HepG2 (cell line): Measurements from ENCODE around the gene CTCF. TPM values are rescaled to one million over a fixed set of nuclear protein-coding genes. Genes with fewer than 3 reads are reported as not detected.

Experiments used
- GATAD2A ChIP-seq: IDR thresholded peaks from 2 replicates; pipeline ENCODE4 v1.6.1; 2016
- HDAC1 ChIP-seq: sonication (generic); formaldehyde crosslinking; IDR thresholded peaks from 2 replicates; pipeline ENCODE4 v1.5.1; 2020; ENCODE audit warnings: mild to moderate bottlenecking, missing genetic modification reagents
- LCORL ChIP-seq, 2 experiments: fragments of 450-650 bp in 1 of 2; sonication (generic) in 1 of 2; formaldehyde crosslinking in 1 of 2; IDR thresholded peaks; 2 replicates each; pipeline versions ENCODE4 v1.5.0 to v1.6.1; 2017 to 2020; ENCODE audit warnings: antibody characterized with exemption in 1 of 2, missing genetic modification reagents in 1 of 2
- MED13 ChIP-seq: sonication (generic); formaldehyde crosslinking; IDR thresholded peaks from 2 replicates; pipeline ENCODE4 v1.5.0; 2020; ENCODE audit warnings: missing genetic modification reagents
- PHF21A ChIP-seq: sonication (generic); formaldehyde crosslinking; IDR thresholded peaks from 2 replicates; pipeline ENCODE4 v1.5.0; 2020; ENCODE audit warnings: mild to moderate bottlenecking, missing genetic modification reagents
- TFDP1 ChIP-seq: IDR thresholded peaks from 2 replicates; pipeline ENCODE4 v1.6.1; 2016; ENCODE audit warnings: missing compliant biosample characterization, missing genetic modification reagents, borderline replicate concordance
- ZNF543 ChIP-seq: sonication (generic); formaldehyde crosslinking; IDR thresholded peaks from 2 replicates; pipeline ENCODE4 v1.4.0; 2020; ENCODE audit warnings: mild to moderate bottlenecking, missing genetic modification reagents
- ZNF605 ChIP-seq: sonication (generic); formaldehyde crosslinking; IDR thresholded peaks from 2 replicates; pipeline ENCODE4 v1.8.0; 2022; ENCODE audit warnings: mild to moderate bottlenecking, missing genetic modification reagents
- ZNF773 ChIP-seq: sonication (generic); formaldehyde crosslinking; IDR thresholded peaks from 2 replicates; pipeline ENCODE4 v1.4.0; 2020; ENCODE audit warnings: missing genetic modification reagents, borderline replicate concordance
- ZNF883 ChIP-seq: sonication (generic); formaldehyde crosslinking; IDR thresholded peaks from 2 replicates; pipeline ENCODE4 v1.5.1; 2020; ENCODE audit warnings: mild to moderate bottlenecking, missing genetic modification reagents; ENCODE audit errors: not compliant biosample characterization
- polyA plus RNA-seq, 8 experiments: library from polyadenylated mRNA; depleted of rRNA in 3 of 8; stranded (reverse) in 7 of 8; unstranded in 1 of 8; fragments of >200 nt; fragmentation: Illumina TruSeq in 4 of 8; extraction: Trizol in 4 of 8; gene quantifications; 2 replicates each; pipeline versions ENCODE4 v1.2.1 to v1.2.3, GENCODE V29; 2011 to 2016; ENCODE audit warnings: low read depth in 4 of 8, missing spikeins in 1 of 8, mixed read lengths in 1 of 8; ENCODE audit not compliant: insufficient read depth in 1 of 8
- total RNA-seq, 5 experiments: library from RNA; depleted of rRNA; stranded (reverse); fragments of >200 nt; fragmentation: Illumina TruSeq; extraction: Trizol; gene quantifications; 2 replicates each; pipeline ENCODE4 v1.2.3, GENCODE V29; 2016; ENCODE audit warnings: low read depth in 1 of 5
- TF ChIP-seq, protein P1 (sequence below): sonication (generic); formaldehyde crosslinking; IDR thresholded peaks from 2 replicates; pipeline ENCODE4 v1.5.1; 2020; ENCODE audit warnings: mild to moderate bottlenecking, missing genetic modification reagents, borderline replicate concordance
- TF ChIP-seq, protein P2 (sequence below): sonication (generic); formaldehyde crosslinking; IDR thresholded peaks from 2 replicates; pipeline ENCODE4 v1.8.0; 2022; ENCODE audit warnings: mild to moderate bottlenecking, missing genetic modification reagents, borderline replicate concordance
- TF ChIP-seq, protein P3 (sequence below): sonication (generic); formaldehyde crosslinking; IDR thresholded peaks from 2 replicates; pipeline ENCODE4 v1.4.0; 2020; ENCODE audit warnings: missing genetic modification reagents, mild to moderate bottlenecking, borderline replicate concordance
- TF ChIP-seq, protein P4 (sequence below): sonication (generic); formaldehyde crosslinking; IDR thresholded peaks from 2 replicates; pipeline ENCODE4 v1.4.0; 2020; ENCODE audit warnings: missing genetic modification reagents
- TF ChIP-seq, protein P5 (sequence below): sonication (generic); formaldehyde crosslinking; IDR thresholded peaks from 2 replicates; pipeline ENCODE4 v1.5.0; 2020; ENCODE audit warnings: missing genetic modification reagents

CTCF gene
- total and polyA plus RNA-seq, 2 of the 13 experiments (the other 11 are each of a cell fraction or from before 2014, with no cell fraction given), result 19.5 to 37.5 TPM

DNA sequence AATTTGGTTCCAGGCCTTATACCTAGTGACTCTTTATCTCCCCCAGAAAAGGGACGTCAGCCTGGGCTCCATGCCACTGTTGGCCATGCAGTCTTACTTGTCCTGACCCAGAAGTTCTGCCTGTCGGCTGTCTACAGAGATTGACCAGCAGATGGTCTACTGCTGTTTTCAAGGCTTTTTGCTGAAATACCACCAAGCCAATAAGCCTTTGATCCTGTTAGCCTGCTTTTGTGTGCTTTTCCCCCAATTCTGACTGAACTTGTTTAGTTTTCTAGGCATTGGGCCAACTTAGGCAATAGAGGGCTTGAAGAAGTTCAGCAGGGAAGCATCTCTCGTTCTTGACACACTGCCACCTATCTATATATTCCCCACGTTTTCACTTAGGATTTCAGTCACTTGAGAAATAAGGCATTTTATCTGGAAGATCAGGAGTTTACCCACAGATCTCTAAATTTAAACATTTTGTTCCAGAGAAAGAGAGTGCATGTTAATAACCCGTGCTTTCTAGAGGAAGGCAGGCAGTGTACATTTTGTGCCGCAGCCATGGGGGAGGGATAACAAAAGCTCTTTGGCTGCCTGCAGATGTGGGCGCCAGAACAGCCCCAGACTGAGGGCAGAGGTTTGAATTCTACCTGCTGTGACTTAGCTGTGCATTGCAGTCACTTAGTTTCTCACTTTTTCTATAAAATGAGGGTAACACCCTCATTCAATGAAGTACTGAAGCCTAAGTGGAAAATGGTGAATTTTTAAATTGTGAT, 70.3 kb downstream of the CTCF start (continued):
- TF ChIP-seq, protein P1, sequence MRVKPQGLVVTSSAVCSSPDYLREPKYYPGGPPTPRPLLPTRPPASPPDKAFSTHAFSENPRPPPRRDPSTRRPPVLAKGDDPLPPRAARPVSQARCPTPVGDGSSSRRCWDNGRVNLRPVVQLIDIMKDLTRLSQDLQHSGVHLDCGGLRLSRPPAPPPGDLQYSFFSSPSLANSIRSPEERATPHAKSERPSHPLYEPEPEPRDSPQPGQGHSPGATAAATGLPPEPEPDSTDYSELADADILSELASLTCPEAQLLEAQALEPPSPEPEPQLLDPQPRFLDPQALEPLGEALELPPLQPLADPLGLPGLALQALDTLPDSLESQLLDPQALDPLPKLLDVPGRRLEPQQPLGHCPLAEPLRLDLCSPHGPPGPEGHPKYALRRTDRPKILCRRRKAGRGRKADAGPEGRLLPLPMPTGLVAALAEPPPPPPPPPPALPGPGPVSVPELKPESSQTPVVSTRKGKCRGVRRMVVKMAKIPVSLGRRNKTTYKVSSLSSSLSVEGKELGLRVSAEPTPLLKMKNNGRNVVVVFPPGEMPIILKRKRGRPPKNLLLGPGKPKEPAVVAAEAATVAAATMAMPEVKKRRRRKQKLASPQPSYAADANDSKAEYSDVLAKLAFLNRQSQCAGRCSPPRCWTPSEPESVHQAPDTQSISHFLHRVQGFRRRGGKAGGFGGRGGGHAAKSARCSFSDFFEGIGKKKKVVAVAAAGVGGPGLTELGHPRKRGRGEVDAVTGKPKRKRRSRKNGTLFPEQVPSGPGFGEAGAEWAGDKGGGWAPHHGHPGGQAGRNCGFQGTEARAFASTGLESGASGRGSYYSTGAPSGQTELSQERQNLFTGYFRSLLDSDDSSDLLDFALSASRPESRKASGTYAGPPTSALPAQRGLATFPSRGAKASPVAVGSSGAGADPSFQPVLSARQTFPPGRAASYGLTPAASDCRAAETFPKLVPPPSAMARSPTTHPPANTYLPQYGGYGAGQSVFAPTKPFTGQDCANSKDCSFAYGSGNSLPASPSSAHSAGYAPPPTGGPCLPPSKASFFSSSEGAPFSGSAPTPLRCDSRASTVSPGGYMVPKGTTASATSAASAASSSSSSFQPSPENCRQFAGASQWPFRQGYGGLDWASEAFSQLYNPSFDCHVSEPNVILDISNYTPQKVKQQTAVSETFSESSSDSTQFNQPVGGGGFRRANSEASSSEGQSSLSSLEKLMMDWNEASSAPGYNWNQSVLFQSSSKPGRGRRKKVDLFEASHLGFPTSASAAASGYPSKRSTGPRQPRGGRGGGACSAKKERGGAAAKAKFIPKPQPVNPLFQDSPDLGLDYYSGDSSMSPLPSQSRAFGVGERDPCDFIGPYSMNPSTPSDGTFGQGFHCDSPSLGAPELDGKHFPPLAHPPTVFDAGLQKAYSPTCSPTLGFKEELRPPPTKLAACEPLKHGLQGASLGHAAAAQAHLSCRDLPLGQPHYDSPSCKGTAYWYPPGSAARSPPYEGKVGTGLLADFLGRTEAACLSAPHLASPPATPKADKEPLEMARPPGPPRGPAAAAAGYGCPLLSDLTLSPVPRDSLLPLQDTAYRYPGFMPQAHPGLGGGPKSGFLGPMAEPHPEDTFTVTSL (CRISPR knock-in tag), result no peak
- peak; percentile 59 for TF ChIP-seq GATAD2A (CRISPR knock-in tag)
- 0 out of 2 replicates have a peak, but pooled peaks have one; percentile 24 for TF ChIP-seq LCORL (IDR thresholded peaks at IDR 0.05)
- peak; percentile 85 for TF ChIP-seq LCORL (CRISPR knock-in tag; IDR thresholded peaks at IDR 0.05)
- no peak for TF ChIP-seq ZNF543 (CRISPR knock-in tag)
- TF ChIP-seq PHF21A, result no peak
- no peak for TF ChIP-seq MED13
- no peak for TF ChIP-seq ZNF883
- TF ChIP-seq, protein P2, sequence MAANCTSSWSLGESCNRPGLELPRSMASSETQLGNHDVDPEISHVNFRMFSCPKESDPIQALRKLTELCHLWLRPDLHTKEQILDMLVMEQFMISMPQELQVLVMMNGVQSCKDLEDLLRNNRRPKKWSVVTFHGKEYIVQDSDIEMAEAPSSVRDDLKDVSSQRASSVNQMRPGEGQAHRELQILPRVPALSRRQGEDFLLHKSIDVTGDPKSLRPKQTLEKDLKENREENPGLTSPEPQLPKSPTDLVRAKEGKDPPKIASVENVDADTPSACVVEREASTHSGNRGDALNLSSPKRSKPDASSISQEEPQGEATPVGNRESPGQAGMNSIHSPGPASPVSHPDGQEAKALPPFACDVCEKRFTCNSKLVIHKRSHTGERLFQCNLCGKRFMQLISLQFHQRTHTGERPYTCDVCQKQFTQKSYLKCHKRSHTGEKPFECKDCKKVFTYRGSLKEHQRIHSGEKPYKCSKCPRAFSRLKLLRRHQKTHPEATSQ (CRISPR knock-in tag), result 0 out of 2 replicates have a peak, but pooled peaks have one; percentile 20
- TF ChIP-seq HDAC1, result no peak
- TF ChIP-seq ZNF605 (CRISPR knock-in tag), result no peak
- TF ChIP-seq ZNF773 (CRISPR knock-in tag), result no peak
- TF ChIP-seq, protein P3, sequence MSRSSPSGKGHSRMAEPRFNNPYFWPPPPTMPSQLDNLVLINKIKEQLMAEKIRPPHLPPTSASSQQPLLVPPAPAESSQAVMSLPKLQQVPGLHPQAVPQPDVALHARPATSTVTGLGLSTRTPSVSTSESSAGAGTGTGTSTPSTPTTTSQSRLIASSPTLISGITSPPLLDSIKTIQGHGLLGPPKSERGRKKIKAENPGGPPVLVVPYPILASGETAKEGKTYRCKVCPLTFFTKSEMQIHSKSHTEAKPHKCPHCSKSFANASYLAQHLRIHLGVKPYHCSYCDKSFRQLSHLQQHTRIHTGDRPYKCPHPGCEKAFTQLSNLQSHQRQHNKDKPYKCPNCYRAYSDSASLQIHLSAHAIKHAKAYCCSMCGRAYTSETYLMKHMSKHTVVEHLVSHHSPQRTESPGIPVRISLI (CRISPR knock-in tag), result no peak
- TF ChIP-seq, protein P4, sequence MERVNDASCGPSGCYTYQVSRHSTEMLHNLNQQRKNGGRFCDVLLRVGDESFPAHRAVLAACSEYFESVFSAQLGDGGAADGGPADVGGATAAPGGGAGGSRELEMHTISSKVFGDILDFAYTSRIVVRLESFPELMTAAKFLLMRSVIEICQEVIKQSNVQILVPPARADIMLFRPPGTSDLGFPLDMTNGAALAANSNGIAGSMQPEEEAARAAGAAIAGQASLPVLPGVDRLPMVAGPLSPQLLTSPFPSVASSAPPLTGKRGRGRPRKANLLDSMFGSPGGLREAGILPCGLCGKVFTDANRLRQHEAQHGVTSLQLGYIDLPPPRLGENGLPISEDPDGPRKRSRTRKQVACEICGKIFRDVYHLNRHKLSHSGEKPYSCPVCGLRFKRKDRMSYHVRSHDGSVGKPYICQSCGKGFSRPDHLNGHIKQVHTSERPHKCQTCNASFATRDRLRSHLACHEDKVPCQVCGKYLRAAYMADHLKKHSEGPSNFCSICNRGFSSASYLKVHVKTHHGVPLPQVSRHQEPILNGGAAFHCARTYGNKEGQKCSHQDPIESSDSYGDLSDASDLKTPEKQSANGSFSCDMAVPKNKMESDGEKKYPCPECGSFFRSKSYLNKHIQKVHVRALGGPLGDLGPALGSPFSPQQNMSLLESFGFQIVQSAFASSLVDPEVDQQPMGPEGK (CRISPR knock-in tag), result peak; percentile 67
- 0 out of 2 replicates have a peak, but pooled peaks have one; percentile 15 for TF ChIP-seq TFDP1 (CRISPR knock-in tag)
- TF ChIP-seq, protein P5, sequence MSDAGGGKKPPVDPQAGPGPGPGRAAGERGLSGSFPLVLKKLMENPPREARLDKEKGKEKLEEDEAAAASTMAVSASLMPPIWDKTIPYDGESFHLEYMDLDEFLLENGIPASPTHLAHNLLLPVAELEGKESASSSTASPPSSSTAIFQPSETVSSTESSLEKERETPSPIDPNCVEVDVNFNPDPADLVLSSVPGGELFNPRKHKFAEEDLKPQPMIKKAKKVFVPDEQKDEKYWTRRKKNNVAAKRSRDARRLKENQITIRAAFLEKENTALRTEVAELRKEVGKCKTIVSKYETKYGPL, result no peak
